HCEC 1CT (cell line): ENCODE results near the gene GAL3ST3.
A peak's percentile ranks its signal among the peaks of the same experiment; 100 is the strongest.
"Not testable (repeated sequence)": the region's sequence is repeated elsewhere in the genome, so short reads cannot be mapped to it uniquely, and the experiment has no call there.

Experiments
- DNase-seq: peaks from one replicate; pipeline ENCODE4 v3.0.0-alpha.2; 2017

GAL3ST3 gene

GRCh38 chr11:66042227-66042995, 6.5 kb downstream of the GAL3ST3 start:
- DNase-seq = no peak

- no peak for DNase-seq
Observed at GRCh38 chr11:66039765-66040164, 9.2 kb downstream of the GAL3ST3 start.

GRCh38 chr11:66037327-66037726, 11.6 kb downstream of the GAL3ST3 start:
- DNase-seq = no peak

- no peak for DNase-seq
Observed at GRCh38 chr11:66036334-66036710, 12.6 kb downstream of the GAL3ST3 start.

- DNase-seq = no peak
Observed at GRCh38 chr11:66035653-66036333, 13.2 kb downstream of the GAL3ST3 start.

GRCh38 chr11:66032957-66033735, 15.8 kb downstream of the GAL3ST3 start:
- no peak for DNase-seq

GRCh38 chr11:66026017-66026529, 22.9 kb downstream of the GAL3ST3 start, which contains the start of gene CATSPER1:
CATSPER1 (minus strand) TSS chr11:66026479; CDS start chr11:66026379, 100 bp downstream.
- DNase-seq = no peak

GRCh38 chr11:66023186-66023440, 25.8 kb downstream of the GAL3ST3 start:
- not testable (repeated sequence) for DNase-seq

- peak; percentile 20 for DNase-seq
Observed at GRCh38 chr11:66022401-66023185, 26.4 kb downstream of the GAL3ST3 start.

- peak; percentile 81 for DNase-seq
Observed at GRCh38 chr11:66020618-66021357, 28.2 kb downstream of the GAL3ST3 start.

- DNase-seq = no peak
Observed at GRCh38 chr11:66020212-66020611, 28.7 kb downstream of the GAL3ST3 start.

- no peak for DNase-seq
Observed at GRCh38 chr11:66017321-66017720, 31.6 kb downstream of the GAL3ST3 start.

GRCh38 chr11:66016793-66017177, 32.2 kb downstream of the GAL3ST3 start:
- no peak for DNase-seq

- DNase-seq = no peak
Observed at GRCh38 chr11:66015936-66016792, 32.8 kb downstream of the GAL3ST3 start.

GRCh38 chr11:66015454-66015881, 33.5 kb downstream of the GAL3ST3 start:
- DNase-seq = no peak

GRCh38 chr11:66014804-66015453, 34.0 kb downstream of the GAL3ST3 start:
- no peak for DNase-seq

GRCh38 chr11:66013762-66014100, 35.2 kb downstream of the GAL3ST3 start:
- DNase-seq = no peak

- DNase-seq = no peak
Observed at GRCh38 chr11:66012946-66013761, 35.8 kb downstream of the GAL3ST3 start.

GRCh38 chr11:66012371-66012945, 36.5 kb downstream of the GAL3ST3 start:
- DNase-seq = no peak
